GM12872 (cell line): ENCODE data around the gene MMP11.

Experiments
- CTCF ChIP-seq: IDR thresholded peaks from 3 replicates; pipeline ENCODE4 v1.5.1; 2011; ENCODE audit warnings: low read depth, mild to moderate bottlenecking, low read length, moderate library complexity; ENCODE audit not compliant: insufficient read depth

The MMP11 gene

GRCh38 chr22:23784215-23784732, 11.6 kb downstream of the MMP11 start:
- no peak for TF ChIP-seq CTCF

- TF ChIP-seq CTCF, result no peak
These were observed 13.6 kb downstream of the MMP11 start for GRCh38 chr22:23786261-23786710.

GRCh38 chr22:23786752-23787599, 14.3 kb downstream of the MMP11 start, which contains the start of gene SMARCB1:
Gene SMARCB1, plus strand, starts transcription at chr22:23786966. Its CDS starts 204 bp downstream, at chr22:23787170.
- no peak for TF ChIP-seq CTCF

- no peak for TF ChIP-seq CTCF
These were observed 14.9 kb downstream of the MMP11 start for GRCh38 chr22:23787600-23787896.

- TF ChIP-seq CTCF, result no peak
These were observed 15.3 kb downstream of the MMP11 start for GRCh38 chr22:23787910-23788309.

GRCh38 chr22:23789121-23789520, 16.5 kb downstream of the MMP11 start:
- no peak for TF ChIP-seq CTCF

GRCh38 chr22:23789638-23790037, 17.0 kb downstream of the MMP11 start:
- no peak for TF ChIP-seq CTCF
